GM04504 (cell line): ENCODE data around the gene DPPA3.
"Not testable (repeated sequence)": the region's sequence is repeated elsewhere in the genome, so short reads cannot be mapped to it uniquely, and the experiment has no call there.

Experiments used
- DNase-seq: peaks from one replicate; pipeline ENCODE4 v3.0.0-alpha.2; 2012; ENCODE audit warnings: low read depth

DPPA3 gene

GRCh38 chr12:7711133-7711532, at the start of gene DPPA3:
DPPA3 (plus strand) TSS chr12:7711433; CDS start chr12:7711571, 138 bp downstream.
- no peak for DNase-seq

GRCh38 chr12:7661741-7662140, 49.5 kb upstream of the DPPA3 start:
- DNase-seq: no peak

GRCh38 chr12:7666595-7666994, 44.6 kb upstream of the DPPA3 start:
- no peak for DNase-seq

- peak; percentile 2 for DNase-seq
Measured at GRCh38 chr12:7667125-7667524, 44.1 kb upstream of the DPPA3 start.

- DNase-seq: no peak
Measured at GRCh38 chr12:7668171-7668570, 43.1 kb upstream of the DPPA3 start.

GRCh38 chr12:7675455-7675854, 35.8 kb upstream of the DPPA3 start:
- DNase-seq: not testable (repeated sequence)

- DNase-seq: peak; percentile 16
Measured at GRCh38 chr12:7677432-7677888, 33.8 kb upstream of the DPPA3 start.

GRCh38 chr12:7678744-7679143, 32.5 kb upstream of the DPPA3 start:
- no peak for DNase-seq

- DNase-seq: no peak
Measured at GRCh38 chr12:7679251-7680045, 31.8 kb upstream of the DPPA3 start.

GRCh38 chr12:7681535-7681934, 29.7 kb upstream of the DPPA3 start:
- DNase-seq: no peak

- DNase-seq: no peak
Measured at GRCh38 chr12:7693793-7694192, 17.4 kb upstream of the DPPA3 start.

GRCh38 chr12:7694556-7695236, 16.5 kb upstream of the DPPA3 start:
- DNase-seq: no peak

- DNase-seq: no peak
Measured at GRCh38 chr12:7695237-7695560, 16.0 kb upstream of the DPPA3 start.

GRCh38 chr12:7695566-7696197, 15.6 kb upstream of the DPPA3 start, which contains the start of gene GDF3:
GDF3 (minus strand) TSS chr12:7695775; CDS start chr12:7695728, 47 bp downstream.
- DNase-seq: no peak

GRCh38 chr12:7705846-7706245, 5.4 kb upstream of the DPPA3 start:
- DNase-seq: no peak

GRCh38 chr12:7709969-7710675, 1.1 kb upstream of the DPPA3 start:
- DNase-seq: no peak

- DNase-seq: no peak
Measured at GRCh38 chr12:7712841-7713442, 1.7 kb downstream of the DPPA3 start.

GRCh38 chr12:7716381-7716780, 5.1 kb downstream of the DPPA3 start:
- DNase-seq: peak; percentile 7

GRCh38 chr12:7719946-7720730, 8.9 kb downstream of the DPPA3 start:
- DNase-seq: no peak

GRCh38 chr12:7723926-7724325, 12.7 kb downstream of the DPPA3 start:
- DNase-seq: no peak

- DNase-seq: peak; percentile 22
Measured at GRCh38 chr12:7729746-7730145, 18.5 kb downstream of the DPPA3 start.
